Activated T-cell treated with anti-CD3 and anti-CD28 coated beads for 4 hours (primary cell): ENCODE results near the gene CCDC85A.

Experiments used
- DNase-seq: peaks from one replicate; pipeline ENCODE4 v3.0.0-alpha.2; 2020

CCDC85A gene

DNA sequence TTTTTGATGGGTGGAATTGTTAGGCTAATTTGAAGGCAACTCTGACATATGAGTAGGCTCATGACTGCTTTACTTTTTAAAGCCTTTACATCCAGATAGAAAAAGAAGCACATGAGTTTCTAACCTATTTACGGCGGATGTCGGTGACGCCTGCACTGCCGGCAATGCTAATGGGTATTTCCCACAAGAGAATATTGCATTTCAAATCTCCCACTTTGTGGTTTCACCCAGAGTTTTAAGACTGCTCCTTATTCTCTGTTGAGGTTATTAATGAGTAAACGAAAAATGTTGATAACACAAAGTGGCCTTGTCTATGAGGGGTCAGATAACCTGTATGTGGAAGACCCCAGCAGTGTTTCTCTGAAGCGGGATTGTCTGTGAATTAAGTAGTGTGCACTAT, 14.0 kb downstream of the CCDC85A start:
- no peak for DNase-seq

DNA sequence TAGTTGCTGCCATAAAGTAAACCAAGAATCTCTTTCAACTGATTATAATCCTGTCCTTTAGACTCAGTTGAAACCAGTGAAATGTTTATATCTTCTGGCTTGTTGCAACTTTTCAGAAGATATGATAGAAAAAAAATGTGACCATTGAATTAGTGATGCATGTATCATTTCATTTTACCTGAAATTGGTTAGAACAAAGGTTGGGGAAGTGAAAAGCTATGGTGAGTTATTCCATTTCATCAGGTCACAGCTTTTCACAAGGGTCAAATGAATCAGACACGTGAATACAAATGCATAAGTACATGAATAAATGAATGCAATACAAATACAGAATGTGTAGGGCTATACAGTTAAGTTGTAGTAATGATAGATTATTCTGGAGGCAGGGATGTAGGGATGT, 15.1 kb downstream of the CCDC85A start:
- DNase-seq: no peak

DNA sequence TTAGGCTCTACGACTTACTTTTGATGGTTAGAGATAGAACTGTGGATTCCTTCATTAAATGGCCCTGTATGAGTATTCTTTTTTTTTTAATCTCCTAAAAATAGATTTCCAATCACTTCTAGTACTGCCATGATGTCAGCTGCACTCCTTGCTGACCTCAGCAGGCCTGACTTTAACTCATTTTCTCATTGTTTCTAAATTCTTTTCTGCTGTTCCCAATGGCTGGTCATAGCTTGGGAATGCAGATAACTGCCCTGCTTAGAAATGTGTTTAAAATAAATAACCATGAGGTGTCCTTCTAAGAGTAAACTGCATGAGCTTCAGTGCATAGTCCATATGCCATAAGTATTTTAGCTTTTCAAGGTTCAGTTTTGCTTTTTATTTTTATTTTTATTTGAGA, 15.7 kb downstream of the CCDC85A start:
- DNase-seq: no peak

DNA sequence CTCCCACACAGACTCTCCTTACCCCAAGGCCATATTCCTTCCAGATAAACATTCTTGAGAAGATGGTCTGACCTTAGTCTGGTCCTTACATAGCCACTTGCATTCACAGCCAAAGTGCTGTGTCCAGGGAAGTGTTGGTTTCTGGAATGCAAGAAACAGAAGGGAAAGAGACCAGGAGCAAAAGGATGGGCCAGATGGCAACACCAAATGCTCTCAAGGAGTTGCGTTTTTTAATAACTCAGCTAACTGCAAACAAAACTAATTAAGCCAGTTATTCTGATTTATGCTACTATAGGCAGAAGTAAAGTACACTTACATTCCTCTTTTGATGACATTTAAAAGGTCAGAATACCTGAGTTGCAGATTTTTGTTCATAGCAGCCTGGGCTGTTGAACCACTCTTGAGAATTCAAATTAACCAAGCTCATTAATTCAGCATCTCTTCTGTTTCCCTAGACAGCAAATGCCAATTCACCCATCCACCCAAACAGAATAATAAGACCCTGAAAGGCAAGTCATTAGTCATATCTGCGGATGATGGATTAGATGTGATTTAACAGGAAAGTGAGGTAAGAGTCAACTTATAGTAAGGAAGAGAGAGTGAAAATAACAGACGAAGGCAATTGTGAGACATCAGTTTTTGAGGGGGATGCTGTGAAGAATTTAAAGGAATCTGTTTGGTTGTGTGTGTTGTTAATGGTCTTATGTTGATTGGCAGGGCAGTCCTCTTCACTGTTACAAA, 18.8 kb downstream of the CCDC85A start:
- DNase-seq: no peak

DNA sequence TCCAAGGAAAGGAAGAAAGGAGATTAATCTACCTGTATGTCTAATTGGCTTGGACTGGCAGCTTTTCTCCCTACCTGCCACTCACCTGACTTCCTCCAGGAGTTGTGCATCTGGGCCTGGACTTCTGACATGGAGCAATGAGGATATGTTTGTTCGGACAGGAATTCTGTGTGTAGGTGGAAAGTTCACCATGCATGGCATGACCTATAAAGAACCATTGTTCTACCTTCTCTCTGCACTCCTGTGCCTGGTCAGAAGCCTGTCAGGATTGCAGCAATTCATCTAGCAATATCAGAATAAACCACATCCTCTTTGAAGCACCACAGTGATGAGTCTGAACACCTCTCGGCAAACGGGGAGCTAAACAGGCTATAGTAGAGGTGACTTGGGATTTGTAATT, 20.8 kb downstream of the CCDC85A start:
- DNase-seq: no peak

DNA sequence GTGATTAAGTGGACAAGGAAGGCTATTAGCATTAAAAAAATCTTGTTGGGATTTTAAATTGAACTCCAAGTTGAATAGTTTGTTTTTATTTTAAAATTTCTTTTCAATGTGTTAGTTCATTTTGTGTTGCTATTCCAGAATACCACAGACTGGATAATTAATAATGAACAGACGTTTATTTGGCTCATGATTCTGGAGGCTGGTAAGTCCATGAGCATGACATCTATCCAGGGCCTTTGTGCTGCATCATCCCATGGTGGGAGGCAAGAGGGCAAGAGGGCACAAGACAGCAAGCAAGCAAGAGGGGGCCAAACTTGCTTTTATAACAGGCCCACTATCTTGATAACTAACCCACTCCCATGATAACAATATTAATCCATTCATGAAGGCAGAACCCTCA, 22.5 kb downstream of the CCDC85A start:
- DNase-seq: no peak

DNA sequence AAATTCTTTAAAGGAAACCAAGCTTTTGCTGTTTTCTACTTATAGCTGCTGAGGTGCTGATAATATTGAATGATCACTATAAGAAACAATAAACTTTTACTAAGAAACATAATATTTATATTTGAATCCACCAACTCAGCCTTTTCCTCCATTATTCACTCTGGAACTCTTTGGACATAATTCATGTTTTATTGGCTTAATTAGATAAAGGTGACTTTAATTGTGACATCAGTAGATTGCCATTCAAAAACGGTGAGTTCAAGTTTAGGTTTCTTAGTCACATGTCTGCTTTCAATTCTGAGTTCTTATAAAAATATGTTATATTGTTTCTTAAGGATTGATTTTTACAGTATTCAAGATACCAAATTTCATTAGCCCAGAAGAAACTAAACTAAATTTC, 24.0 kb downstream of the CCDC85A start:
- DNase-seq: no peak

DNA sequence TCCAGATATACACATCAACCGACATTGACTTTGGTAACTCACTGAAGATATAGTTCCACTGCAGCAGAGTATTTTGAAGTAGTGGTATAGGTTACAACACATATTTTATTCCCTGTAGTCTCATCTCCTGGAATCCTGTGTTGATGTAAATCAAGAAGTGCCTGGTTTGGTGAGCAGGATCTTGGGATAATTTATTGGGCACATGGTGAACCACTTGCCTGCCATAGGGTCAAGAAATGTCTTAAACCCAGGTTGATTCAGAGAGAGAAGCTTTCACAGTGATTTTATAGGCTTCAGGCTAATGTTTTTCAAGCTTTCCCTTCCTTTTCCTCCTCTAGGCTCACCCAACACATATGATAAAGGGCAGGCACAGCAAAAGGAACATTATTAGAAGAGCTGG, 24.6 kb downstream of the CCDC85A start:
- DNase-seq: no peak

DNA sequence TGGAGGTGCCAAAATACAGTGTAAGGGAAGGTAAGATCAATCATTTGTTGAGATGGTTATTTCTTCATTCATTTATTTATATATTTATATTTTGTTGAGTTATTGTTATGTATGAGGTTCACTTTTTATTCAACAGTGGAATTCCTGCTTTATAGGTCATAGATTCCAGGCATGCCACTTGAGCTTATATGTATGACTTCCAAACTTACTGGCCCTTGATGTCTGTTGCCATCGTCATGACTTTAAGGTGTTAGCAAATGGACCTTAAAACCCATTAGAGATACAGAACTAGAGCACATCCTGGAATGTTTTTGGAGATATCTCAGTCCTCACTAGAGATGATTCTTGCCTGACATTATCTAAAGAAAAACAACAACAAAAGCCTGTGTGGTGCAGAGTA, 25.9 kb downstream of the CCDC85A start:
- DNase-seq: no peak

DNA sequence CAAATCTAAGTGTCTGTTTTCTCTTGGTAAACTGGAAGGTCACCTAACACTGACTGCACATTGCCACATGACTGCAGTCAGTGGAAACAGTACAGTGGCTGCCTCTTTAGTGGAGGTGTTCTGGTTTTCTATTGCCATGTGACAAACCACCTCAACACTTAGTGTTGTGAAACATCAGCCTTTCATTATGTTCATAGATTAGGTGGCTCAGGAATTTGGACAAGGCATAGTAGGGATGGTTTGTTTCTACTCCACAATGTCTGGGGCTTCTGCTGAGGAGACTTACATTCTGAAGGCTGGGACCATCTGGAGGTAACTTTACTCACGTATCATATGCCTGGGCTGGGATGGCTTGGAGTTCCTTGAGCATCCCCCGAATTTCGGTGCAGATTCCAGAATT, 26.5 kb downstream of the CCDC85A start:
- no peak for DNase-seq

DNA sequence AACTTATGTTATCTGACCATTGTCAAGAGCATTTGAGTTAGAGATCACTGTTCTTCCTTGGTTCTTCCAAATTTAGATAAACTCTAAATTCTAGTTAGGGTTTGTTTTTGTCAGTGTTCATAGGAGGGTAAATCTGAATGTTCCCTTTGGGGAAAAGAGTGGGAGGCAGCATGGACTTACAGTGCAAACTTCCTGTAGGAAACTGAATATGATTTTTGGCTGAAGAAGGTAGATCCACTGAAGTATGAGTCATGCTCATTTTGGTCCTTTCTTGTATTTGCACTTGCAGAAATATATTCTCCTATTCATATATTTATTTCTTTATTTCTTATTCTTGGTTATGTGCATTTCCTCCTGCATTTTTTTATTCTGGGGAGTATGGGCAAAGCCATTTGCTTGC, 27.3 kb downstream of the CCDC85A start:
- DNase-seq: no peak

DNA sequence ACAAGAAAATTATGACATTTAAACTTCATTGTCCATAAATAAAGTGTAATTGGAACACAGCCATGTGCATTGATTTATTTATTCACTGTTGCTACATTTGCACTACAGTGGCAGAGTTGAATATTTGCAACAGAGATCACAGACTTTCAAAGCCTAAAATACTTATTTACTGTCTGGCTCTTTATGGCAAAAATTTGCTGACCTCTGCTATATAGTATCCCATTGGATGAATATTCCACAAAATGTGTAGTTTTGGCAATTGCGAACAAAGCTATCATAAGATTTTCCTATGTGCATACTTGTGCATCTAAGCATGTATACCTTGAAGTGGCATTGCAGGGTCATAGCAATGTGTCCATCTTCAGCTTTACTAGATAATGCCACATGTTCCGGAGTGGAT, 32.1 kb downstream of the CCDC85A start:
- no peak for DNase-seq

DNA sequence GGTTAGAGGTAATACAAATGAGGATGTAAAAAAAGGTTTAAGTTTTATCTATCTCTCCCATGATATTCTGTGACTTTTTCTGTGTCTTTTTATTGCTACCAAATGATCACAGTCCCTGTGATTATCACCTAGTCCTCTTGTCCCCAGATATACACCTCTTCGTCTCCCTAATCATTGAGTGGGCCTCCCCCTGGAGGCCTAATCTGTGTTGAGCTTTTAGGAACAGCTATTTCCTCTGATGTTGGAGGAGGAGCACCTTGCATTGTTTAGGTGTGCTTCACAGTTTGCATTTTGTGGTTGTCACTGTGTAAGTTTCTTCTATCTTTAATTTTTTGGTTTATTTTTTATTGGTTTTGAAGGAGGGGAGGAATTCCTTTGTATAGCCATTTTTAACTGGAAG, 33.3 kb downstream of the CCDC85A start:
- DNase-seq: no peak

DNA sequence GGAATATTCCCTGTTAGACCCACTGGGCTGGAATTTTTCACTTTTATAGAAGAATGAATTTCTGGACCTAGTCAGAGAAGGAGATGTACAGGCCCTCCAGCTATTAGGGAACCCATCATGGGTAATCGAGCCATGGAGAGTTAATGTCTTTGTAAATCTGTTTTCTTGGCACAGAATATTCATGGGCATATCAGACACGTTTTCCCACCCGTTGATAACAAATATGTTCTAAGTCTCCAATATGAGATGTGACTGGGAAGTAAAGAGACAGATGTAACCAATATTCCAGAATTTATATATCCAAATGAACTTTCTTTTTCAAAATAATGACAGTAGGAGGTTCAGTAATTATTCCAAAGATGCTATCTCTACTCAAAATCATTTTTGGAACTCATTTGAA, 38.7 kb downstream of the CCDC85A start:
- no peak for DNase-seq

DNA sequence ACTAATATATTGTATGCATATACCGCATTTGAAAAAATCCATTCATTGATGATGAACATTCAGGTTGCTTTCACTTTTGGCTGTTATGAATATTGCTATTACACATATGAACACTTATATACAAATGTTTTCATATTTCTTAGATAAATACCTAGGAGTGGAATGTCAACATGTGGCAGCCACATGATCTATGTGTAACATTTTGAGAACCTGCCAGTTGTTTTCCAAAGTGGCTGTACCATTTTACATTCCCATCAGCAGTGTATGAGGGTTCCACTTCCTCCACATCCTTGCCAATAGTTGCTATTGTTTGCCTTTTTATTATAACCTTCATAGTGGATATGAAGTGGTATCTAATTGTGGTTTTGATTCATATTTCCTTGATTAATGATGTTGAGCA, 40.5 kb downstream of the CCDC85A start:
- DNase-seq: no peak

DNA sequence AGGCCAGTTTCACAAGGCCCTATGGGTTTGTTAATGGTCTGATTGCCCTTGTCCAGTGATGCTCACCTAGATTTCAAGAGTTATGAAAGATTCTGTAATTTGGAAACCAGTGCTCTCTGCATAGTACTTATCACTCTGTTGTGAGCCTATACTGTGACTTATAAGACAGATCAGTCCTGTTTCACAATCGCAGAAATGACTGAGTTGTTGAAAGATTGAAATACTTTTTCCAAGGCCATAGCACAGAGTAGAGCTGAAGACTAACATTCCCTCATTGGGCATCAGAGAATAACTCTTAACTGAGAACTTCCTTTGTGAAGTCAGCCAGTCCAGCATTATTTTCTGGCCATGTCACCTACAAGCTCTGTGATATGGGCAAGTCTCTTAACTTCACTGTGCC, 44.0 kb downstream of the CCDC85A start:
- no peak for DNase-seq

DNA sequence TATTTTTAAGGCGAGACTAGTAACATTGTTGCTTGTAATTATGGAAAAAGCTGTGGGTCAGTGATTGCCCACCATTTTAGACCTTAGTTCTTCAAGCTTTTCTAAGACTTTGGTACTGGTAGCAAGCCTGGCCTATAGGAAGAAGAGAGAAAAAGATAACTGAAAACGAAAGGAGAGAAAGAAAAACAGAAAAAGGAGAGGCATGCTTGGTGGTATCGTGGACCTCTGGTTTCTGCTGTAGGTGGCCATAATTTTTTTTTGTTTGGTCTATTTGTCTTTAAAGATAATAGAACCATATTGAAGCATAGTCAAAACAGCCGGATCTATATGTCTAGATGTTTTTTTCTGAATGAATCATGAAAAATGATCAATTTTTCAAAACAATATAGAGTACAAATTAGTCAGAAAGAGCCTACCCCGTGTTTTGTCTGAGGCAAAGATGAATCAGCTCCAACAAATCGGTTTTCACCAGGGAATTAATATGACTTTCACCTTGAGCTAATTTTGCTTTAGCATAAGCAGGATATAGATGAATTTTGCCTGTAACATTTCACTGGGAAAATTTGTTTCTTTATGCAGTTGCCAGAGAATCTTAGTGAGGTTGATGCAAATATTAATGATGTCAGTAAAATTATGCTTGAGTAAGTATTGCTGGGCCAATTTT, 45.7 kb downstream of the CCDC85A start:
- DNase-seq: no peak

DNA sequence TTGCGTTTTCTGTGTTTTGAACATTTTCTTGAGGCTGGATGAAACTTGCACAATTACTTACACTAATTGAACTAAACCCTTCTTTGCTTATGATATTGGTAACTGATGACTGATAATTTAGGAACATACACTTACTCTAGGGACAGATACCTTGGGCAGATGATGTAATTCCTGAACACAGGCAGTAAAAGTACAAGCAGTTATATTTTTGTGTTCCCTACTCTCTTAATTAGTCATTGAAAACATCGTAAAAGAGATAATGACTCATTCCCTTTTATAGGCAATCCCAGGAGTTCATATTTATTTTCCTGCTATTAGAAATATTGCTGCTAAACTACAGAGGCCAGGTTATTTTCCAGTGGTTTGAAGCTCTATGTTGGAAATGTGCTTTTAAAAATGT, 46.4 kb downstream of the CCDC85A start:
- no peak for DNase-seq

DNA sequence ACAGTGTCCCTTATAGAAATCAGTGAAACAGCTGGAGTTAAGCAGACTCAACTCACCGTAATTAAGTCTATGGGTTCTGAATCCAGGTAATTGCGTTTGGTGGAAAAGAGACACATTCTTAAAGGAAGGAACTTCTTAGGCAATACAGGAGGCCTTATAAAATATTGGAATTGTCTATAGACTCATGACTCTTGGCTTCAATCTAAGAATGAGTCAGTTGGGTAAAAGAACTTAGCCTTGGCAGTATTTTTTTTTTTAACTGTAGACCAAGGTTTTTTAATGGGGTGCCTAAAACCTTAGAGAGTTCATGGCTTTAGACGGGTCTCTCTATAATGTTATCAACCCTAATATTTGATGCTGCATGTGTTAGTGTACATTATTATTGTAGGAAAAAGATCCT, 47.6 kb downstream of the CCDC85A start:
- no peak for DNase-seq

DNA sequence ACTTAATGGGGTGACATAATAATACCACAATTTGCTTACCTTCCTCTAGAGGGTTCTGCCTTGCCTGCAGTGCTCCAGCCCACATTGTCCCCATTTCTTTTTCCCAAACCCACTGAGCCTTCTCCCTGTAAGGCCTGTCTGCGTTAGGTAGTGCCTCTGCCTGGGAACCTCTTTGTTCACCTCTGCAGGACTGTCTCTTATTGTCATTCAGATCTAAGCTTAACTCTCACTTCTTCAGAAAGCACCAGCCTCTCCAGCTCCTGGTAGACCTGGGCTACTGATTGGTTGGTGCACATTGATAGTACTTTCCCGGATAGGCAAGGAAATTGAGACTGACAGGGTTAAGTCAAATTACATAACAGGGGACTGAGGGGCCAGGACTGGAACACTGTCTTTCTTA, 49.1 kb downstream of the CCDC85A start:
- no peak for DNase-seq

DNA sequence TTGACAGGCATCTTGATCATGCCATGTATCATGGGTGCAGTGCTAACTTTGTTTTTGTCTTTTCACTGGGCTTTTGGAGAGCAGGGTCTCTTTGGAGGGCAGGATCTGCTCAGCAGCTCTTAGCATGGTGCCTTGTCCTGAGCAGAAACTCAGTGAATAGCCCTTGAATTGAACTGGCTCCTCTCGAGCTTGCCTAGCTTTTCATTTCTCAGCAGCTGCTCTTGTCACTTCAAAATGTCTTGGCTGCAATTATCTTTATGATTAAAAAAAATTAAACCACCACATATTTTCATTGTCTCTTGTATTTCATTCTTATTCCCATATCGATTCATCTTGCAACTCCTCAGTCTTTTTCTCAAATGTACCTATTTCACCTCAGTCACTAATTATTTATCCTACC, 50.5 kb downstream of the CCDC85A start:
- DNase-seq: no peak

DNA sequence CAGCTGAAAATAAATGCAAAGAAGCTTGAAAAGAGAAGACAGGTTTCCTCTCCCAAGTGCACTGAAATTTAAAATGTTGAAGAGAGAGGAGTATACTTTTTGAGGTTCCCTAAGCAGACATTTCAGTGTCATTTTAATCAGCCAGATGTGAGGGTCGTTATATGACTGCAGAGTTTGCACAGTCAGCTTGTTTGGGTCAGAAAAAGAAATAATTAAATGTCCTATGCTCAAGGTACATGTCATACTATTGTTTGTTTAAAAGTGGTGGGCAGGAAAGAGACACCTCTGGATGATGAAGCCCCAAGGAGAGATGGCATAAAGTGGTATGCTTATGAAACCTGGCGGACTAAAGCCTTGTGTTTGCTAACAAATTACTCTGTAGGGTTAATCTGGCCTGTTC, 55.2 kb downstream of the CCDC85A start:
- DNase-seq: no peak

DNA sequence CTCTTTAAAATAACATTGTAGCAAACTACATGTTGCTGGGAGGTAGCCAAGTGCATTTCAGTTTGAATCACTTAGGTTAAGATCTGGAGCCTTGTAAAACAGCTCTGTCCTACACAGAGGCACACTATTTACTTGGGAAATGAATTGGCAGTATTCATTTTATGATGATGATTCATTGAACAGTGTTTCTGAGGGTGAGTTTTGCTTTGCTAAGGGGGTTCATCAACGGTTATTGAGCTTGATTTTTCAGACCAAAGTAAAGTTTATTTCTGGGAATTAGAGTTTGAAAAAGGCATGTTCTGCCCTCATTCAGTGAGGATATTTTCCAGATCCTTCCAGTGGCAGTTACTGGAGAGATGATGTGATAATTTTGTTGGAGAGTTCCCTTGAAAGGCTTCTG, 55.6 kb downstream of the CCDC85A start:
- DNase-seq: no peak

DNA sequence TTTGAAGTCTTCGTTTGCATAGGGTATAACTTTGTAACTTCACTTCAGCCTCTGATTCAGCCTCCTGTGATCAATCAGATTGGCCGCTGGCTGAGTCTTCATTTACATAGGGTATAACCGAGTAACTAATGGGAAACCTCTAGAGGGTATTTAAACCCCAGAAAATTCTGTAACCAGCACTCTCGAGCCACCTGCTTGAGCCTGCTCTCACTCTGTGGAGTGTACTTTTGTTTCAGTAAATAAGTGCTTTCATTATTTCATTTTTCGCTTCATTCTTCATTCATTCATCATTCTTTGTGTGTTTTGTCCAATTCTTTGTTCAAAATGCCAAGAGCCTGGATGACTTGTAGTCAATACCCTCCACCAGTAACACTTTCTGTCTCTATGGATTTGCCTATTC, 56.4 kb downstream of the CCDC85A start:
- no peak for DNase-seq

DNA sequence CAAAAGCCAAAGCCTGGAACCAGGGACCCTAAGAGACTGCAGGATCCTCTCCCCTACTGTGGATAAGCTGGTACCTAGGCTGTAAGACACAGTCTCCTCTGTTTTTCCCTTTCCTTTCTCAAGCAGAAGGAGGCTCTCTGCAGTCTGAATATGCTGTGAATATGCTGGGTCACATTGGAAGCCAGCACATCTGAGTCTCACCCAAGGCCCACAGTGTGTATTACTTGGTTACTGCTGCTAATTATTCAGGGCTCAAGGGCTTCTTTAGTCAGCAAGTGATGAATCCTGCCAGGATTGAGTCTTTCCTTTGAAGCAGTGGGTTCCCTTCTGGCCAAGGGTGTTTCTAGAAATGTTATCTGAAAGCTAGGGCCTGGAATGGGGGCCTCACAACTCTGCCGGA, 60.7 kb downstream of the CCDC85A start:
- no peak for DNase-seq
